K562 (cell line): Measurements from ENCODE around the gene TCAP.

Experiments
- CTCF ChIP-seq, 3 experiments: IDR thresholded peaks in 2 of 3; conservative IDR thresholded peaks in 1 of 3; 2 replicates each; pipeline ENCODE4 v1.5.1; 2011 to 2012; ENCODE audit warnings: low read length in 3 of 3, mild to moderate bottlenecking in 3 of 3, control low read depth in 2 of 3, improper control_type of control experiment in 1 of 3, inconsistent platforms in 1 of 3, low read depth in 1 of 3, mixed read lengths in 1 of 3, moderate library complexity in 1 of 3; ENCODE audit not compliant: insufficient read depth in 2 of 3
- FOXO4 ChIP-seq: fragments of 450-650 bp; formaldehyde crosslinking; IDR thresholded peaks from 2 replicates; pipeline ENCODE4 v1.4.0; 2020; ENCODE audit warnings: mild to moderate bottlenecking, moderate library complexity
- MCM2 ChIP-seq: fragments of 450-650 bp; IDR thresholded peaks from 2 replicates; pipeline ENCODE4 v1.6.1; 2017; ENCODE audit warnings: low read depth, mild to moderate bottlenecking
- POLR2A ChIP-seq: fragments of 450-650 bp; conservative IDR thresholded peaks from 2 replicates; pipeline ENCODE4 v1.6.1; 2016
- POLR2AphosphoS2 ChIP-seq: IDR thresholded peaks from 2 replicates; pipeline ENCODE4 v1.6.1; 2012; ENCODE audit warnings: low read length, improper control_type of control experiment
- POLR2AphosphoS5 ChIP-seq: IDR thresholded peaks from 2 replicates; pipeline ENCODE4 v1.6.1; 2011; ENCODE audit warnings: mild to moderate bottlenecking, low read depth, low read length, moderate library complexity; ENCODE audit not compliant: control insufficient read depth, insufficient read depth
- SMARCC2 ChIP-seq: fragments of 450-650 bp; IDR thresholded peaks from 2 replicates; pipeline ENCODE4 v1.6.1; 2017; ENCODE audit warnings: antibody characterized with exemption, moderate library complexity, mild to moderate bottlenecking, low read depth
- SMC3 ChIP-seq: conservative IDR thresholded peaks from 2 replicates; pipeline ENCODE4 v1.6.1; 2011; ENCODE audit warnings: low read depth, low read length, improper control_type of control experiment; ENCODE audit not compliant: insufficient read depth
- TARDBP ChIP-seq: fragments of 450-650 bp; IDR thresholded peaks from 2 replicates; pipeline ENCODE4 v1.6.1; 2016
- ZBTB7A ChIP-seq: IDR thresholded peaks from 2 replicates; pipeline ENCODE4 v1.6.1; 2011; ENCODE audit warnings: low read depth, mild to moderate bottlenecking, low read length, moderate library complexity, borderline replicate concordance; ENCODE audit not compliant: control insufficient read depth
- ZNF121 ChIP-seq: sonication (generic); formaldehyde crosslinking; conservative IDR thresholded peaks from 2 replicates; pipeline ENCODE4 v1.8.0; 2022; ENCODE audit warnings: missing genetic modification reagents
- TF ChIP-seq, protein P1 (sequence below): sonication (generic); formaldehyde crosslinking; IDR thresholded peaks from 2 replicates; pipeline ENCODE4 v1.8.0; 2022; ENCODE audit warnings: missing genetic modification reagents, mild to moderate bottlenecking, borderline replicate concordance
- TF ChIP-seq, protein P2 (sequence below): sonication (generic); formaldehyde crosslinking; IDR thresholded peaks from 2 replicates; pipeline ENCODE4 v1.8.0; 2022; ENCODE audit warnings: mild to moderate bottlenecking, low read depth, missing genetic modification reagents

- TF ChIP-seq MCM2: no peak
- TF ChIP-seq CTCF (IDR thresholded peaks at IDR 0.05 in 2 of 3, conservative IDR thresholded peaks at IDR 0.05 in 1 of 3; ENCODE audit: insufficient read depth in 2 of 3, low read depth in 1 of 3, low read length in 3 of 3): no peak
- TF ChIP-seq POLR2AphosphoS2: no peak
- TF ChIP-seq SMC3: no peak
- TF ChIP-seq SMARCC2: no peak
- TF ChIP-seq POLR2A: no peak
- no peak for TF ChIP-seq ZBTB7A
- TF ChIP-seq TARDBP: no peak
- no peak for TF ChIP-seq FOXO4
- TF ChIP-seq ZNF121 (CRISPR knock-in tag): no peak
- TF ChIP-seq, protein P1, sequence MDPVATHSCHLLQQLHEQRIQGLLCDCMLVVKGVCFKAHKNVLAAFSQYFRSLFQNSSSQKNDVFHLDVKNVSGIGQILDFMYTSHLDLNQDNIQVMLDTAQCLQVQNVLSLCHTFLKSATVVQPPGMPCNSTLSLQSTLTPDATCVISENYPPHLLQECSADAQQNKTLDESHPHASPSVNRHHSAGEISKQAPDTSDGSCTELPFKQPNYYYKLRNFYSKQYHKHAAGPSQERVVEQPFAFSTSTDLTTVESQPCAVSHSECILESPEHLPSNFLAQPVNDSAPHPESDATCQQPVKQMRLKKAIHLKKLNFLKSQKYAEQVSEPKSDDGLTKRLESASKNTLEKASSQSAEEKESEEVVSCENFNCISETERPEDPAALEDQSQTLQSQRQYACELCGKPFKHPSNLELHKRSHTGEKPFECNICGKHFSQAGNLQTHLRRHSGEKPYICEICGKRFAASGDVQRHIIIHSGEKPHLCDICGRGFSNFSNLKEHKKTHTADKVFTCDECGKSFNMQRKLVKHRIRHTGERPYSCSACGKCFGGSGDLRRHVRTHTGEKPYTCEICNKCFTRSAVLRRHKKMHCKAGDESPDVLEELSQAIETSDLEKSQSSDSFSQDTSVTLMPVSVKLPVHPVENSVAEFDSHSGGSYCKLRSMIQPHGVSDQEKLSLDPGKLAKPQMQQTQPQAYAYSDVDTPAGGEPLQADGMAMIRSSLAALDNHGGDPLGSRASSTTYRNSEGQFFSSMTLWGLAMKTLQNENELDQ (CRISPR knock-in tag): no peak
- TF ChIP-seq POLR2AphosphoS5: no peak
- TF ChIP-seq, protein P2, sequence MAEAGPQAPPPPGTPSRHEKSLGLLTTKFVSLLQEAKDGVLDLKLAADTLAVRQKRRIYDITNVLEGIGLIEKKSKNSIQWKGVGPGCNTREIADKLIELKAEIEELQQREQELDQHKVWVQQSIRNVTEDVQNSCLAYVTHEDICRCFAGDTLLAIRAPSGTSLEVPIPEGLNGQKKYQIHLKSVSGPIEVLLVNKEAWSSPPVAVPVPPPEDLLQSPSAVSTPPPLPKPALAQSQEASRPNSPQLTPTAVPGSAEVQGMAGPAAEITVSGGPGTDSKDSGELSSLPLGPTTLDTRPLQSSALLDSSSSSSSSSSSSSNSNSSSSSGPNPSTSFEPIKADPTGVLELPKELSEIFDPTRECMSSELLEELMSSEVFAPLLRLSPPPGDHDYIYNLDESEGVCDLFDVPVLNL (CRISPR knock-in tag): no peak
These were observed 6.4 kb upstream of the TCAP start for GRCh38 chr17:39658760-39659159.
